Raji (cell line): Measurements from ENCODE around the gene BRD2.

Experiments
- POLR2A ChIP-seq: IDR thresholded peaks from 2 replicates; pipeline ENCODE4 v1.6.1; 2011; ENCODE audit warnings: low read depth, low read length, control low read depth; ENCODE audit not compliant: insufficient read depth

BRD2 gene

GRCh38 chr6:32968093-32968866 lies at the start of gene BRD2:
TSS of gene BRD2 (plus strand) at chr6:32968594. CDS start at chr6:32972899, 4,305 bp downstream.
- peak; percentile 71 for TF ChIP-seq POLR2A

- no peak for TF ChIP-seq POLR2A
Observed at GRCh38 chr6:32920715-32921114, 47.7 kb upstream of the BRD2 start.

GRCh38 chr6:32922083-32922482 lies 46.3 kb upstream of the BRD2 start:
- no peak for TF ChIP-seq POLR2A

- no peak for TF ChIP-seq POLR2A
Observed at GRCh38 chr6:32931211-32931610, 37.2 kb upstream of the BRD2 start.

GRCh38 chr6:32932132-32932868 lies 36.1 kb upstream of the BRD2 start:
- TF ChIP-seq POLR2A, result no peak

- TF ChIP-seq POLR2A, result 0 out of 2 replicates have a peak, but pooled peaks have one; percentile 21
Observed at GRCh38 chr6:32933661-32934085, 34.7 kb upstream of the BRD2 start.

- TF ChIP-seq POLR2A, result no peak
Observed at GRCh38 chr6:32935551-32936238, 32.7 kb upstream of the BRD2 start.

GRCh38 chr6:32936239-32937152 lies 31.9 kb upstream of the BRD2 start:
- TF ChIP-seq POLR2A, result no peak

- TF ChIP-seq POLR2A, result no peak
Observed at GRCh38 chr6:32937230-32937633, 31.2 kb upstream of the BRD2 start.

- no peak for TF ChIP-seq POLR2A
Observed at GRCh38 chr6:32938494-32938893, 29.9 kb upstream of the BRD2 start.

- TF ChIP-seq POLR2A, result peak; percentile 50; the same call in 1 of the 2 replicates
Observed at GRCh38 chr6:32940656-32941213, 27.7 kb upstream of the BRD2 start, which contains the start of gene HLA-DMB. TSS of gene HLA-DMB (minus strand) at chr6:32941028. CDS start at chr6:32940807, 221 bp downstream.

- TF ChIP-seq POLR2A, result no peak; the same call in 1 of the 2 replicates
Observed at GRCh38 chr6:32941214-32941768, 27.1 kb upstream of the BRD2 start.

GRCh38 chr6:32942555-32943123 lies 25.8 kb upstream of the BRD2 start:
- TF ChIP-seq POLR2A, result 0 out of 2 replicates have a peak, but pooled peaks have one; percentile 34
